IMR-90 (cell line): ENCODE measurements around the gene TCF12. TPM values are rescaled to one million over a fixed set of nuclear protein-coding genes. Genes with fewer than 3 reads are reported as not detected.

Experiments used
- ATAC-seq: fragments of 200-7000 bp; cut with Tn5 transposase; 2 replicates; pipeline ENCODE4 v1.9.1; 2020; ENCODE audit warnings: low read depth, mild to moderate bottlenecking, moderate library complexity
- BruUV-seq: library from RNA; stranded (reverse); fragments of 400-500 nt; replicated peaks from 2 replicates; lab custom pipeline; 2021; lab: Mats Ljungman, UMichigan
- CTCF ChIA-PET: fragments of 300-600 bp; formaldehyde crosslinking; extraction: SDS; loops from one replicate; lab custom pipeline; 2021; ENCODE audit warnings: antibody characterized with exemption; lab: Yijun Ruan, JAX
- POLR2A ChIA-PET: fragments of 300-600 bp; sonication (Branson Sonifier 250); formaldehyde crosslinking; loops from one replicate; lab custom pipeline; 2022; ENCODE audit warnings: antibody characterized with exemption; ENCODE audit not compliant: unreplicated experiment; lab: Charles Lee
- DNase-seq: peaks from one replicate; pipeline ENCODE4 v3.0.0; 2013
- H2AFZ ChIP-seq: replicated peaks from 2 replicates; pipeline ENCODE3; 2013; ENCODE audit warnings: low read length, mild to moderate bottlenecking; ENCODE audit not compliant: poor library complexity
- H2AK5ac ChIP-seq: 2 replicates; pipeline ENCODE4 v1.6.1; 2013; ENCODE audit warnings: low read depth, low read length, inconsistent platforms
- H2AK9ac ChIP-seq: replicated peaks from 2 replicates; pipeline ENCODE3; 2013; ENCODE audit warnings: mild to moderate bottlenecking, low read depth, low read length, moderate library complexity; ENCODE audit not compliant: poor library complexity
- H2BK120ac ChIP-seq: 2 replicates; pipeline ENCODE4 v1.6.1; 2013; ENCODE audit warnings: low read depth, low read length, inconsistent platforms
- H2BK15ac ChIP-seq: 3 replicates; pipeline ENCODE4 v1.6.1; 2013; ENCODE audit warnings: low read depth, low read length, inconsistent platforms
- H2BK20ac ChIP-seq: 2 replicates; pipeline ENCODE4 v1.6.1; 2013; ENCODE audit warnings: low read depth, mild to moderate bottlenecking, inconsistent platforms, low read length, moderate library complexity
- H2BK5ac ChIP-seq: 2 replicates; pipeline ENCODE4 v1.6.1; 2013; ENCODE audit warnings: mild to moderate bottlenecking, low read depth, low read length, inconsistent platforms; ENCODE audit not compliant: poor library complexity, severe bottlenecking
- H3K14ac ChIP-seq: replicated peaks from 2 replicates; pipeline ENCODE4 v1.6.1; 2013; ENCODE audit warnings: low read depth, low read length, inconsistent platforms
- H3K18ac ChIP-seq: 2 replicates; pipeline ENCODE4 v1.6.1; 2013; ENCODE audit warnings: low read depth, low read length, control low read depth
- H3K23ac ChIP-seq: 2 replicates; pipeline ENCODE4 v1.6.1; 2013; ENCODE audit warnings: low read depth, low read length, inconsistent platforms
- H3K27ac ChIP-seq: 2 replicates; pipeline ENCODE4 v1.5.1; 2013; ENCODE audit warnings: mild to moderate bottlenecking, control low read depth, low read length; ENCODE audit not compliant: insufficient read depth
- H3K27me3 ChIP-seq: 2 replicates; pipeline ENCODE4 v1.6.1; 2013; ENCODE audit warnings: low read length; ENCODE audit not compliant: control insufficient read depth, insufficient read depth
- H3K36me3 ChIP-seq: 2 replicates; pipeline ENCODE4 v1.6.1; 2013; ENCODE audit warnings: low read length, mixed read lengths; ENCODE audit not compliant: control insufficient read depth, insufficient read depth
- H3K4ac ChIP-seq: 2 replicates; pipeline ENCODE4 v1.6.1; 2013; ENCODE audit warnings: low read depth, low read length, inconsistent platforms
- H3K4me1 ChIP-seq: 2 replicates; pipeline ENCODE4 v1.6.1; 2013; ENCODE audit warnings: low read length, mixed read lengths; ENCODE audit not compliant: control insufficient read depth, insufficient read depth
- H3K4me2 ChIP-seq: 2 replicates; pipeline ENCODE4 v1.6.1; 2013; ENCODE audit warnings: low read depth, mild to moderate bottlenecking, control low read depth, low read length, moderate library complexity
- H3K4me3 ChIP-seq: 2 replicates; pipeline ENCODE4 v1.5.1; 2013; ENCODE audit warnings: low read depth, mild to moderate bottlenecking, control low read depth, low read length, moderate library complexity; ENCODE audit not compliant: insufficient read depth
- H3K56ac ChIP-seq: 2 replicates; pipeline ENCODE4 v1.6.1; 2013; ENCODE audit warnings: low read length, inconsistent platforms; ENCODE audit not compliant: insufficient read depth; ENCODE audit errors: extremely low read depth
- H3K79me1 ChIP-seq, 2 experiments: 2 replicates each; pipeline ENCODE4 v1.6.1; 2013; ENCODE audit warnings: low read length in 2 of 2, inconsistent platforms in 1 of 2, low read depth in 1 of 2
- H3K9ac ChIP-seq: 2 replicates; pipeline ENCODE4 v1.6.1; 2013; ENCODE audit warnings: low read depth, low read length, control low read depth
- H3K9me1 ChIP-seq: 2 replicates; pipeline ENCODE4 v1.6.1; 2013; ENCODE audit warnings: low read length, inconsistent platforms; ENCODE audit not compliant: insufficient read depth
- H3K9me3 ChIP-seq: 2 replicates; pipeline ENCODE4 v1.6.1; 2013; ENCODE audit warnings: low read length; ENCODE audit not compliant: control insufficient read depth, insufficient read depth
- H4K20me1 ChIP-seq: 2 replicates; pipeline ENCODE4 v1.6.1; 2013; ENCODE audit warnings: low read length, inconsistent platforms; ENCODE audit not compliant: insufficient read depth
- H4K5ac ChIP-seq: 2 replicates; pipeline ENCODE4 v1.6.1; 2013; ENCODE audit warnings: mild to moderate bottlenecking, low read depth, low read length, control low read depth
- H4K8ac ChIP-seq, 2 experiments: 2 replicates each; pipeline ENCODE4 v1.6.1; 2013; ENCODE audit warnings: low read depth in 2 of 2, low read length in 2 of 2, control low read depth in 1 of 2, inconsistent platforms in 1 of 2
- H4K91ac ChIP-seq: 2 replicates; pipeline ENCODE4 v1.6.1; 2013; ENCODE audit warnings: low read depth, low read length, inconsistent platforms; ENCODE audit not compliant: insufficient read depth
- BHLHE40 ChIP-seq: fragments of 150-350 bp; IDR thresholded peaks from 2 replicates; pipeline ENCODE4 v1.6.1; 2016; ENCODE audit warnings: mild to moderate bottlenecking, low read depth, low read length
- CEBPB ChIP-seq: IDR thresholded peaks from 2 replicates; pipeline ENCODE4 v1.6.1; 2012; ENCODE audit warnings: low read depth, low read length, improper control_type of control experiment
- MAFK ChIP-seq: IDR thresholded peaks from 2 replicates; pipeline ENCODE4 v1.6.1; 2012; ENCODE audit warnings: low read depth, low read length, improper control_type of control experiment
- MAZ ChIP-seq: IDR thresholded peaks from 2 replicates; pipeline ENCODE4 v1.6.1; 2012; ENCODE audit warnings: low read depth, mild to moderate bottlenecking, low read length, improper control_type of control experiment, moderate library complexity, borderline replicate concordance
- MXI1 ChIP-seq: IDR thresholded peaks from 2 replicates; pipeline ENCODE4 v1.6.1; 2012; ENCODE audit warnings: low read depth, mild to moderate bottlenecking, low read length, moderate library complexity, borderline replicate concordance
- NFE2L2 ChIP-seq: fragments of 150-350 bp; IDR thresholded peaks from 2 replicates; pipeline ENCODE4 v1.6.1; 2016; ENCODE audit warnings: low read depth, mild to moderate bottlenecking, low read length
- POLR2A ChIP-seq: IDR thresholded peaks from 2 replicates; pipeline ENCODE4 v1.6.1; 2012; ENCODE audit warnings: mild to moderate bottlenecking, low read depth, low read length
- RAD21 ChIP-seq: IDR thresholded peaks from 2 replicates; pipeline ENCODE4 v1.6.1; 2012; ENCODE audit warnings: low read length, improper control_type of control experiment
- RCOR1 ChIP-seq: IDR thresholded peaks from 2 replicates; pipeline ENCODE4 v1.6.1; 2012; ENCODE audit warnings: mild to moderate bottlenecking, low read length, improper control_type of control experiment; ENCODE audit not compliant: insufficient replicate concordance
- RFX5 ChIP-seq: IDR thresholded peaks from 2 replicates; pipeline ENCODE4 v1.8.0; 2012; ENCODE audit warnings: low read depth, mild to moderate bottlenecking, low read length, moderate library complexity
- USF2 ChIP-seq: fragments of 150-350 bp; IDR thresholded peaks from 2 replicates; pipeline ENCODE4 v1.6.1; 2017; ENCODE audit warnings: mild to moderate bottlenecking, antibody characterized with exemption, low read length, low read depth
- WGBS, 2 experiments: methylation state at CpG; one replicate each; pipeline versions ENCODE4 v1.1.5 to v1.1.7; 2013; ENCODE audit warnings: missing lambda C conversion rate in 2 of 2; ENCODE audit not compliant: insufficient read length in 1 of 2; ENCODE audit errors: extremely low coverage in 2 of 2; 5-methylcytosine and 5-hydroxymethylcytosine counted together
- dilution Hi-C: fragments of 300-500 bp; cut with HindIII; formaldehyde crosslinking; loops from one replicate; pipeline ENCODE4 v1.14.3; 2018; ENCODE audit warnings: low sequenced_read_pairs; ENCODE audit not compliant: unreplicated experiment
- in situ Hi-C: fragments of 300-500 bp; cut with MboI; formaldehyde crosslinking; loops from 3 replicates; pipeline ENCODE4 v1.14.3; 2019; ENCODE audit warnings: low sequenced_read_pairs, inconsistent platforms, mixed read lengths
- intact Hi-C: fragments of 100-400 bp; cut with micrococcal nuclease; formaldehyde crosslinking; loops from 2 replicates; pipeline ENCODE4 v1.10.0; 2022
- polyA plus RNA-seq, 3 experiments: library from polyadenylated mRNA; depleted of rRNA; stranded (reverse); fragments of >200 nt; gene quantifications; 2 replicates each; pipeline ENCODE4 v1.2.3, GENCODE V29; 2012; ENCODE audit warnings: low replicate concordance in 1 of 3
- total RNA-seq: library from RNA; depleted of rRNA; stranded (reverse); fragments of >200 nt; gene quantifications from 2 replicates; pipeline ENCODE4 v1.2.3, GENCODE V29; 2012
- TF ChIP-seq, protein P1 (sequence below): conservative IDR thresholded peaks from 2 replicates; pipeline ENCODE4 v1.5.1; 2012; ENCODE audit warnings: mild to moderate bottlenecking, low read depth, low read length, improper control_type of control experiment

Gene TCF12
- total and polyA plus RNA-seq, 2 of the 4 experiments (the other 2 are of a cell fraction): 79.4 to 160 TPM

DNA sequence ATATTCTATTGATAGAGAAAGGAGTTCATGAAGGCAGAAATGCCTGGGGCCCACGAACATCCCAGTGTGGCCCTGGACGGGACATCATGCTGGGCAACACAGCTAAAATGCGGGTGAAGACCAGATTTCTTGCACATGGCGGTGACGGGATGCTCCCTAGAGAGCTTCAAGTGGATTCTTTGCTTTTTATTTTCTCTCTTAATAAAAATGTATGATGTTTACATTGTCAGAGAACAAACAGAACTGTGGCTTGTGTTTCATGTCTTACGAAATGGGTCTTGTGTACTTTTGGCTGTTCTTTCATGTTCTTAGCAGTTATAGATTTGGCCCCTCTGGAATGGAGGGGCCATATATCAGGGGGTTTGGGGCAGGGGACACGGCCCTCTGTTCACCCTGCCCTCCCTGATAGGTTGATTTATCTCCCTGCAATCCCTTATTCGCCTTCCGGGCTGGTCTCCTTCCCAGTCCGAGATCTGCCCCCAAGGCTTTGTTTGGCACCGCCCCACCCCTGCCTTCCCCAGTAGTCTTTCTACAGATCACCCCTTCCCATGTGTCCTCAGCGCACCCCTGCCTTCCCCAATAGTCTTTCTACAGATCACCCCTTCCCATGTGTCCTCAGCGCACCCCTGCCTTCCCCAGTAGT, 389.2 kb downstream of the TCF12 start:
- H3K27ac ChIP-seq: no peak overlapping the region
- no peak overlapping the region for H4K5ac ChIP-seq
- H2BK120ac ChIP-seq: no peak overlapping the region
- BruUV-seq: no TSS peak
- H2AK9ac ChIP-seq: no peak overlapping the region
- H3K9me3 ChIP-seq: no peaks in the 10 kb centered on the region
- H2BK15ac ChIP-seq: no peak overlapping the region
- dilution Hi-C loops (no loop called here), in situ Hi-C loops (loop anchor here (10.0 kb wide), 2 partner anchors 153 to 813 kb away; no protein-coding TSS in a partner anchor), intact Hi-C loops (loop anchor here (2.0 to 10.0 kb wide), 3 partner anchors 383 to 817 kb away; no protein-coding TSS in a partner anchor)
- H3K4ac ChIP-seq: no peak overlapping the region
- H2BK5ac ChIP-seq: no peak overlapping the region
- H2AK5ac ChIP-seq: no peak overlapping the region
- CTCF ChIA-PET: interaction anchor here (1.7 kb wide), 1 partner anchor 816 kb away, joined by 8 read pairs; no protein-coding TSS in a partner anchor
- POLR2A ChIA-PET: no interaction called here
- H3K14ac ChIP-seq: no peak overlapping the region
- no peak overlapping the region for H4K91ac ChIP-seq
- no peaks in the 10 kb centered on the region for H3K27me3 ChIP-seq
- H3K4me2 ChIP-seq: no peak overlapping the region
- TF ChIP-seq, protein P1, sequence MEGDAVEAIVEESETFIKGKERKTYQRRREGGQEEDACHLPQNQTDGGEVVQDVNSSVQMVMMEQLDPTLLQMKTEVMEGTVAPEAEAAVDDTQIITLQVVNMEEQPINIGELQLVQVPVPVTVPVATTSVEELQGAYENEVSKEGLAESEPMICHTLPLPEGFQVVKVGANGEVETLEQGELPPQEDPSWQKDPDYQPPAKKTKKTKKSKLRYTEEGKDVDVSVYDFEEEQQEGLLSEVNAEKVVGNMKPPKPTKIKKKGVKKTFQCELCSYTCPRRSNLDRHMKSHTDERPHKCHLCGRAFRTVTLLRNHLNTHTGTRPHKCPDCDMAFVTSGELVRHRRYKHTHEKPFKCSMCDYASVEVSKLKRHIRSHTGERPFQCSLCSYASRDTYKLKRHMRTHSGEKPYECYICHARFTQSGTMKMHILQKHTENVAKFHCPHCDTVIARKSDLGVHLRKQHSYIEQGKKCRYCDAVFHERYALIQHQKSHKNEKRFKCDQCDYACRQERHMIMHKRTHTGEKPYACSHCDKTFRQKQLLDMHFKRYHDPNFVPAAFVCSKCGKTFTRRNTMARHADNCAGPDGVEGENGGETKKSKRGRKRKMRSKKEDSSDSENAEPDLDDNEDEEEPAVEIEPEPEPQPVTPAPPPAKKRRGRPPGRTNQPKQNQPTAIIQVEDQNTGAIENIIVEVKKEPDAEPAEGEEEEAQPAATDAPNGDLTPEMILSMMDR: no peak
- TF ChIP-seq MXI1: no peak
- no peak for TF ChIP-seq USF2
- no peak for TF ChIP-seq POLR2A
- no peak for TF ChIP-seq RCOR1
- TF ChIP-seq RAD21: no peak
- no peak for TF ChIP-seq MAZ
- TF ChIP-seq RFX5: no peak
- no peak for TF ChIP-seq NFE2L2
- TF ChIP-seq CEBPB: no peak
- no peak for TF ChIP-seq BHLHE40
- no peak for TF ChIP-seq MAFK
- no peaks in the 10 kb centered on the region; the same call in 1 of the 2 replicates for H3K9me1 ChIP-seq
- H3K23ac ChIP-seq: no peak overlapping the region
- H3K79me1 ChIP-seq: no peaks in the 10 kb centered on the region
- H4K8ac ChIP-seq: no peak overlapping the region
- H3K36me3 ChIP-seq: no peaks in the 10 kb centered on the region
- H2AFZ ChIP-seq: no peak overlapping the region
- no peak overlapping the region for H2BK20ac ChIP-seq
- H4K20me1 ChIP-seq: no peaks in the 10 kb centered on the region
- no peak overlapping the region for H3K18ac ChIP-seq
- H3K56ac ChIP-seq: no peak overlapping the region
- no peak overlapping the region for H3K9ac ChIP-seq
- ATAC-seq (no peak), DNase-seq (no peak)
- no peak overlapping the region for H3K4me3 ChIP-seq
- no CpG with 5 or more reads among the region's 13 CpGs for WGBS, 2 experiments
- peaks cover 14% of the 10 kb centered on the region; the same call in 1 of the 2 replicates for H3K4me1 ChIP-seq
